H9 (cell line): ENCODE data around the gene S1PR3. TPM values are rescaled to one million over a fixed set of nuclear protein-coding genes. Genes with fewer than 3 reads are reported as not detected.

ENCODE experiments used
- DNase-seq: peaks from one replicate; pipeline ENCODE4 v3.0.0-alpha.2; 2017
- H2AFZ ChIP-seq: one replicate; pipeline ENCODE4 v1.6.1; 2013; ENCODE audit warnings: mild to moderate bottlenecking, low read length, control low read depth, moderate library complexity
- H2AK5ac ChIP-seq: 2 replicates; pipeline ENCODE4 v1.6.1; 2013; ENCODE audit warnings: low read length, control low read depth, mixed read lengths; ENCODE audit not compliant: insufficient read length
- H2BK120ac ChIP-seq: one replicate; pipeline ENCODE4 v1.6.1; 2013; ENCODE audit warnings: low read depth, mild to moderate bottlenecking, low read length, control low read depth, inconsistent platforms; ENCODE audit not compliant: poor library complexity, severe bottlenecking
- H2BK12ac ChIP-seq: 2 replicates; pipeline ENCODE4 v1.6.1; 2013; ENCODE audit warnings: low read length, control low read depth, mixed read lengths, low read depth; ENCODE audit not compliant: insufficient read length
- H2BK15ac ChIP-seq: 2 replicates; pipeline ENCODE4 v1.6.1; 2013; ENCODE audit warnings: low read depth, low read length, control low read depth
- H2BK20ac ChIP-seq: one replicate; pipeline ENCODE4 v1.6.1; 2013; ENCODE audit warnings: low read depth, mild to moderate bottlenecking, low read length, control low read depth, inconsistent platforms; ENCODE audit not compliant: poor library complexity, severe bottlenecking
- H2BK5ac ChIP-seq: 2 replicates; pipeline ENCODE4 v1.6.1; 2013; ENCODE audit warnings: low read length, control low read depth, mixed read lengths; ENCODE audit not compliant: insufficient read length
- H3K14ac ChIP-seq: 2 replicates; pipeline ENCODE4 v1.6.1; 2013; ENCODE audit warnings: low read length, control low read depth; ENCODE audit not compliant: insufficient read depth
- H3K18ac ChIP-seq: 2 replicates; pipeline ENCODE4 v1.6.1; 2013; ENCODE audit warnings: low read depth, mild to moderate bottlenecking, mixed read lengths, low read length, control low read depth; ENCODE audit not compliant: insufficient read length
- H3K23ac ChIP-seq: 2 replicates; pipeline ENCODE4 v1.6.1; 2013; ENCODE audit warnings: low read length, control low read depth, mixed read lengths, low read depth; ENCODE audit not compliant: insufficient read length
- H3K23me2 ChIP-seq: 2 replicates; pipeline ENCODE4 v1.6.1; 2013; ENCODE audit warnings: low read depth, mild to moderate bottlenecking, mixed read lengths, low read length, control low read depth; ENCODE audit not compliant: insufficient read length, poor library complexity, severe bottlenecking
- H3K27ac ChIP-seq: 2 replicates; pipeline ENCODE4 v1.5.1; 2013; ENCODE audit warnings: low read length, control low read depth, mixed read lengths, low read depth; ENCODE audit not compliant: insufficient read length
- H3K27me3 ChIP-seq: 2 replicates; pipeline ENCODE4 v1.6.1; 2013; ENCODE audit warnings: low read length, control low read depth, inconsistent platforms; ENCODE audit not compliant: insufficient read depth
- H3K4ac ChIP-seq: 2 replicates; pipeline ENCODE4 v1.6.1; 2013; ENCODE audit warnings: low read depth, mild to moderate bottlenecking, control low read depth, inconsistent platforms, low read length, moderate library complexity
- H3K4me1 ChIP-seq: 2 replicates; pipeline ENCODE4 v1.6.1; 2013; ENCODE audit warnings: low read length, control low read depth, inconsistent platforms; ENCODE audit not compliant: insufficient read depth
- H3K4me2 ChIP-seq: 2 replicates; pipeline ENCODE4 v1.6.1; 2013; ENCODE audit warnings: low read length, control low read depth, mixed read lengths; ENCODE audit not compliant: insufficient read length, insufficient read depth
- H3K56ac ChIP-seq: 2 replicates; pipeline ENCODE4 v1.6.1; 2013; ENCODE audit warnings: low read depth, mild to moderate bottlenecking, mixed read lengths, low read length, control low read depth; ENCODE audit not compliant: insufficient read length
- H3K79me1 ChIP-seq: 2 replicates; pipeline ENCODE4 v1.6.1; 2013; ENCODE audit warnings: low read depth, mild to moderate bottlenecking, moderate library complexity, low read length, control low read depth, inconsistent platforms; ENCODE audit not compliant: insufficient read depth, poor library complexity, severe bottlenecking
- H3K79me2 ChIP-seq: 2 replicates; pipeline ENCODE4 v1.6.1; 2013; ENCODE audit warnings: low read length, control low read depth, inconsistent platforms; ENCODE audit not compliant: insufficient read depth
- H3K9ac ChIP-seq: 2 replicates; pipeline ENCODE4 v1.6.1; 2013; ENCODE audit warnings: low read length, control low read depth, mixed read lengths; ENCODE audit not compliant: insufficient read length; ENCODE audit errors: extremely low read depth
- H3K9me3 ChIP-seq: one replicate; pipeline ENCODE4 v1.6.1; 2013; ENCODE audit warnings: low read depth, low read length, inconsistent platforms; ENCODE audit not compliant: control insufficient read depth
- H3T11ph ChIP-seq: one replicate; pipeline ENCODE4 v1.6.1; 2013; ENCODE audit warnings: mild to moderate bottlenecking, low read length, control low read depth, inconsistent platforms
- H4K20me1 ChIP-seq: one replicate; pipeline ENCODE4 v1.6.1; 2013; ENCODE audit not compliant: control insufficient read depth, insufficient read length, insufficient read depth
- H4K5ac ChIP-seq: 2 replicates; pipeline ENCODE4 v1.6.1; 2013; ENCODE audit warnings: low read depth, mild to moderate bottlenecking, mixed read lengths, low read length, control low read depth; ENCODE audit not compliant: insufficient read length
- H4K8ac ChIP-seq: replicated peaks from 2 replicates; pipeline ENCODE4 v1.6.1; 2013; ENCODE audit warnings: low read length, control low read depth, mixed read lengths, low read depth; ENCODE audit not compliant: insufficient read length
- H4K91ac ChIP-seq: 2 replicates; pipeline ENCODE4 v1.6.1; 2013; ENCODE audit warnings: low read depth, mild to moderate bottlenecking, moderate library complexity, mixed read lengths, low read length, control low read depth; ENCODE audit not compliant: insufficient read length
- H3K27ac Mint-ChIP-seq, 3 experiments: 2 replicates in 2 of 3; 3 replicates in 1 of 3; pipeline ENCODE4 v1.8.0; 2020 to 2021; ENCODE audit warnings: mixed read lengths in 3 of 3, mild to moderate bottlenecking in 1 of 3, moderate library complexity in 1 of 3
- H3K27me3 Mint-ChIP-seq: 2 replicates; pipeline ENCODE4 v1.8.0; 2021; ENCODE audit warnings: low read depth, mild to moderate bottlenecking, moderate library complexity, mixed read lengths
- H3K36me3 Mint-ChIP-seq, 3 experiments: 2 replicates in 2 of 3; 3 replicates in 1 of 3; pipeline ENCODE4 v1.8.0; 2020 to 2021; ENCODE audit warnings: low read depth in 3 of 3, mixed read lengths in 3 of 3; ENCODE audit not compliant: insufficient read depth in 1 of 3
- H3K4me1 Mint-ChIP-seq, 2 experiments: 2 replicates each; pipeline ENCODE4 v1.8.0; 2020; ENCODE audit warnings: mixed read lengths in 2 of 2
- H3K4me3 Mint-ChIP-seq, 2 experiments: 2 replicates in 1 of 2; 3 replicates in 1 of 2; pipeline ENCODE4 v1.8.0; 2020 to 2021; ENCODE audit warnings: mild to moderate bottlenecking in 2 of 2, mixed read lengths in 2 of 2, moderate library complexity in 1 of 2
- H3K9me3 Mint-ChIP-seq, 2 experiments: 2 replicates in 1 of 2; 3 replicates in 1 of 2; pipeline ENCODE4 v1.8.0; 2020; ENCODE audit warnings: mild to moderate bottlenecking in 2 of 2, mixed read lengths in 2 of 2, moderate library complexity in 1 of 2
- CTCF ChIP-seq: fragments of 200-600 bp; sonication (generic); conservative IDR thresholded peaks from 3 replicates; pipeline ENCODE4 v1.8.0; 2021; ENCODE audit warnings: antibody characterized with exemption, mild to moderate bottlenecking
- WGBS: extraction: QIAGEN DNeasy Blood & Tissue Kit; methylation state at CpG from one replicate; pipeline ENCODE4 v1.1.7; 2013; ENCODE audit warnings: missing lambda C conversion rate, low lambda C conversion rate, mixed read lengths; ENCODE audit not compliant: insufficient read length; ENCODE audit errors: extremely low coverage; 5-methylcytosine and 5-hydroxymethylcytosine counted together
- total RNA-seq: library from RNA; stranded (reverse); gene quantifications from 2 replicates; pipeline ENCODE4 v1.2.1, GENCODE V29; 2021

S1PR3 gene
- total RNA-seq, 1 experiment from 2014 or later, result 3.3 TPM

GRCh38 chr9:89023740-89024139, 32.5 kb downstream of the S1PR3 start:
- Histone ChIP-seq H3K27ac (no peak overlapping the region), H3K27me3 (no peaks in the 10 kb centered on the region), H3K4me1 (peaks cover 7% of the 10 kb centered on the region; the same call in 1 of the 2 replicates), H3K9me3 (no peaks in the 10 kb centered on the region), H3K79me1 (no peaks in the 10 kb centered on the region), H4K5ac (no peak overlapping the region), H4K20me1 (no peaks in the 10 kb centered on the region), H3K9ac (no peak overlapping the region), H2BK15ac (no peak overlapping the region), H2BK20ac (no peak overlapping the region), H2BK5ac (no peak overlapping the region), H3K4me2 (no peak overlapping the region), H3K79me2 (no peaks in the 10 kb centered on the region), H4K91ac (no peak overlapping the region), H2BK120ac (no peak overlapping the region), H2AFZ (no peak overlapping the region), H4K8ac (no peak overlapping the region), H3K23me2 (no peaks in the 10 kb centered on the region), H3K23ac (no peak overlapping the region), H2AK5ac (no peak overlapping the region), H3K18ac (no peak overlapping the region), H2BK12ac (no peak overlapping the region), H3K14ac (no peak overlapping the region), H3K4ac (no peak overlapping the region), H3T11ph (no peak overlapping the region), H3K56ac (no peak overlapping the region)
- H3K4me1 Mint-ChIP-seq, result peaks cover 15 to 18% of the 10 kb centered on the region in 2 experiments
- no peak for TF ChIP-seq CTCF
- H3K27me3 Mint-ChIP-seq, result peaks cover 1% of the 10 kb centered on the region; the same call in 1 of the 2 replicates
- DNase-seq, result no peak
- H3K9me3 Mint-ChIP-seq, result peaks cover 0 to 6% of the 10 kb centered on the region in 2 experiments; a peak in 3 of 5 replicates
- H3K36me3 Mint-ChIP-seq, result peaks cover 0 to 11% (median 0%) of the 10 kb centered on the region in 3 experiments; a peak in 3 of 7 replicates
- no CpG with 5 or more reads among the region's 3 CpGs for WGBS
- H3K27ac Mint-ChIP-seq, result no peak overlapping the region; a peak in 1 of 7 replicates
- no peak overlapping the region for H3K4me3 Mint-ChIP-seq
